Fibroblast of gingiva (primary cell): ENCODE data around the gene LDLRAD4.
"Not testable (repeated sequence)": the region's sequence is repeated elsewhere in the genome, so short reads cannot be mapped to it uniquely, and the experiment has no call there.

Experiments used
- DNase-seq: peaks from one replicate; pipeline ENCODE4 v3.0.0-alpha.2; 2011; ENCODE audit warnings: low read depth

The LDLRAD4 gene

GRCh38 chr18:13246591-13246990, 28.0 kb downstream of the LDLRAD4 start:
- DNase-seq = no peak

DNA sequence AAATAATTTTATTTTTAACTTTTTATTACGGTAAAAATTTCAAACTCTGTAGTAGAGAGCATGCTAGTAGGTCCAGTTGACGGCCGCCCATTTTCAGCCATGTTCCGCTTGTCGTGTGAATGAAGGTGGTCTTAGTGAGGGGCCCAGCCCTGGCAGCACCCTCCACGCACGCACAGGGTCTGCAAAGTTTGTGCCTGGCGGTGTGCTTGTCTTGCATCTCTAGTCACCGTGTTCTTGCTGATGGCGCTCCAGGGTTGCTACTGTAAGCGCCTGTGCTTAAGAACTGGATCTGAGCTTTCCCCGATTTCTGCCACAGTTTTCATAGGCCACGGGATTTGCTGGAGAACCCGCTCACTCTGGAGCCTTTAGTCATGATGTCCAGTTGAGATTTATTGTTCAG, 28.9 kb downstream of the LDLRAD4 start:
- no peak for DNase-seq

DNA sequence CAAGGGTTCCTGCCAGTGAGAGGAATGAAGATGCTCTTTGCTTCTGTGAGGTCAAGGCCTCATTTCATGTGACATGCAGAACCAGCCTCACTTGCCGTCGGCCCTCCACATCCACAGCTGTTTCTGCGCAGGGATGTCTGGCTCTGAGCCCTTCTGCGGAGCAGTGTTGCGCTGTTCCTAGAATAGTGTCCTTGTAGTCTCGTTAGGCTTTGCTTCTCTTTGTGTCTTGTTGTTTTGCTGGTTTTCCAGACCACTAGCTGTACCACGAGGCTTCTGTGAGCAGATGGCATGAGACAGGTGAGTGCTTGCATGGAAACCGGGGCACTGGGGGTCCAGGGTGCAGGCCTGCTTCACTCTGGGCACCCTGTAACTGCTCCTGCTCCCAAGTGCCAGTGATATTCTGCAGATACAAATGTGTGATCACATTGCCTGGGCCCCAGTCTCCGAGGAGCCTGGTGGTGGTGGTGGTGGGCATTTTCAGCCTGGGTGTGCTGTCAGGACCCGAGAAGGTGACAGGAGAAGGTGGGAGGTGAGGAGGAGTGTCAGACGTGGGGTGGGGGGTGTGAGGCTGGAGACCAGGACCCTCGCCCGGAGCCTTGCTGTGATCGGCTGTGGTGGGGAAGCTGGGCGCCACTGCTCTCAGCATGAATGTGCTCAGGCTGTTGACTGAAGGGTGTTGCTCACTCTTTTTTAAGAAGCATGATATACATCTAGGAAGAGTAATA, 34.3 kb downstream of the LDLRAD4 start:
- DNase-seq = no peak

- DNase-seq = no peak
These were observed 35.5 kb downstream of the LDLRAD4 start for GRCh38 chr18:13253786-13254688.

DNA sequence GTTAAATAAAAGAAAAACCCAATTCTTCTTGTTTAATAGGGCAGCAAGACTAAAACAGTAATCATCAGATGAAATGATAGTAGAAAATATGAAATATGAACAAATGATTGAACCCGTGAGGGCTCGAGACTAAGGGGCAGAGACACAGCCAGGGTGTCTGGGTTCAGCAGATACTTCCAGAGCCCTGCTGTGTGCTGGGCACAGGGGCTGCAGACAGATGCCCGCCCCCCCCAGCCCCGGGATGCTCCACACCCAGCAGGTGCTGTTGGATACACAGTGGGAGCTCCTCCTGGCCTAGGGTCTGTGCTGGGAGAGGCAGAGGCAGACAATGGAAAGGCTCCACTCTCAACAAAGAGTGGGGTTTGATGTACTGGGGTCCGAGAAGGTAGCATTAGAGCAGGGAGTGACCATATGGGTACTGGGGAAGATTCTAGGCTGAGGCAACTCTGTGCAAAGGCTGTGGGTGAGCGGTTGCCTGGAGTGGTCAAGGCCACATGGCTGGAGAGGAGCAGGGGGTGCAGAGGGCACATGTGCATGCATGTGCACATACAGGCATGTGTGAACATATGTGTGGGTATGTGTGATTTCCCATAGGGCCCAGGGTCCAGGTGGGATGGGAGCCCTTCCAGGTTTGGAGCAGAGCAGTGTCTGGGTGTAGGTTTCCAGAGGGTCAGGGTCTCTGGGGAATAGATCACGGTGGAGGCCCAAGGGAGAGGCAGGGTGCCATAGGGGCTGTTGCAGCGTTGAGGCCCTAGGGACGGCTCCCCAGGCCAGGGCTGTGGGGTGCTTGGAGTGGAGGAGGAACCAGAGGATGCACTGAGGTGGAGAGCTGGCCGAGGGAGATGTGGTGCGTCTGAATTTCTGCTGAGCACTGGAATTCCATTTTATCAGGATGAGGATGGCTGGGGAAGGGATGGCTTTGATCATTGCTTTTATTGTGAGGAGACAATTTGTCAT, 36.7 kb downstream of the LDLRAD4 start:
- no peak for DNase-seq

DNA sequence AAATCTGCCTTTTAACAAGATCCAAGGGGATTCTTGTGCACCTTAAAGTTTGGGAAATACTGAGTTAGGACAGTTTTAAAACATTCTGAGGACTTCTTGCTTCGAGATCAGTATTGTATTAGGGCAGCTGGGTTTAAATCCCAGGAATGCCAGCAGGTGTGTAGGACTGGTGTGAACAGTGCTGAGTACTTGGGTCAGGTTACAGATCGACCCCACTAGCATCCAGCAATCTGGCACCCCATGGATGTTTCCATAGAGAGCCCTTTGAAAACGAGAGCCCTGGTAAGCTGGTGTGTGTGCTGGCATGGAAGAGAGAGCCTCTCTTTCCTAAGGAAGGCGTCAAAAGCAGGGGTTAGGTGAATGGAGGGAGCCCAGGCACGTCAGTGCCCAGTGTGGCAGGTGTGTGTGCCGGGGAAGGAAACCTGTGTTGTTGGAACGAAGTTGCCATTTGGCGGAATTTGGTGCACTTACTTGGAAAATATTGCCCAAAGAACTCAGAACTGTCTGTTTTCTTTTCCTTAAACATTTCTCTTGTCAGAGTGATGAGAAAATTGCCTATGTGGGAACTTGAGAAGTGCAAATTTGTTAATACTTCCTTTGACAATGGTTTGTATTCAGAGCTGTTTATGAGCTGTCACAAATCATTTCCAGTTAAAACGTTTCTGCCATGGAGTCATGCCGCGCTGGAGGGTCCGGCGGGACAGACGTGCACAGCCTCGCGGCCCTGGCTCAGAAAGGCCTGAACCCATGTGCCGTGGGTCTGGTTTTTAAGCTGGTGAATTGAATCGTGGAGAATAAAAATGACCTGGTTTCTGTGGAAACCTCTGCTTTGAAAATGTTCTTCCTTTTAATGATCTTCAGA, 38.1 kb downstream of the LDLRAD4 start:
- DNase-seq = no peak

GRCh38 chr18:13257361-13257980, 38.9 kb downstream of the LDLRAD4 start:
- DNase-seq = no peak

DNA sequence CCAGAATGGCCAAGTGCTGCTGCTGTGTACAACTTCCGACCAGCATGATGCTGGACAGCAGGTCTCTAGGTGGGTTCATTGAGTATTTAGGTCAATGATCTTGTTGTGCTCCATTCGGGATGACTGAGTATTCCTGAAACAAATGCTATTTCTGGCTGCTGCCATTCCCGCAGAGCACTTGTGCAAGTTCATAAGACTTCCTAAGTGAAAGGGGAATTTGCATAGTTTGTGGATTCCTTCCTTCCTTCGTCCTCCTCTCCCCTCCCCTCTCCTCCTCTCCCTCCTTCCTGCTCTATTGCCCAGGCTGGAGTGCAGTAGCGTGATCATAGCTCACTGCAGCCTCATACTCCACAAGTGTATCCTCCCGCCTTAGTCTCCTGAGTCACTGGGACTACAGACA, 40.4 kb downstream of the LDLRAD4 start:
- no peak for DNase-seq

GRCh38 chr18:13259701-13260100, 41.1 kb downstream of the LDLRAD4 start:
- no peak for DNase-seq

GRCh38 chr18:13260197-13260934, 41.8 kb downstream of the LDLRAD4 start:
- no peak for DNase-seq

GRCh38 chr18:13260935-13261640, 42.5 kb downstream of the LDLRAD4 start:
- no peak for DNase-seq

DNA sequence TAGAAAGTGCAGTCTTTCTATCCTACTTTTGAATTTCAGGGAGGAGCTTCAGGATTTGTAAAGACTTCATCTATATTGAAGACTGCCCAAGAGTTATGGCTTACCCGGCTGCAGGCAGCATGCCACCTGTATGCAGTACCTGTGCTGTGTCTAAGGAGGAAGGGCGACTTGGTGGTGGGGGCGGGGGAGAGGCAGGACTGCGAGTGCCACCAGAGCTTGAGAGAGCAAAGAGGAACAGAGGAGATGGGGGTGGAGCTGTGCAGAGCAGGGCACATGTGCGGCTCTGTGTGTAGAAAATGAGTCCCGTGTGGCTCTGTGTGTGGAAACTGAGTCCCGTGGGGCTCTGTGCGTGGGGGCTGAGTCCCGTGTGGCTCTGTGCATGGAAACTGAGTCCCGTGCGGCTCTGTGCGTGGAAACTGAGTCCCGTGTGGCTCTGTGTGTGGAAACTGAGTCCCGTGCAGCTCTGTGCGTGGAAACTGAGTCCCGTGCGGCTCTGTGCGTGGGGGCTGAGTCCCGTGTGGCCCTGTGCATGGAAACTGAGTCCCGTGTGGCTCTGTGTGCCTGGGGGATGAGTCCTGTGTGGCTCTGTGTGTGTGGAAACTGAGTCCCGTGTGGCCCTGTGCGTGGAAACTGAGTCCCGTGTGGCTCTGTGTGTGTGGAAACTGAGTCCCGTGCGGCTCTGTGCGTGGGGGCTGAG, 43.2 kb downstream of the LDLRAD4 start:
- no peak for DNase-seq

GRCh38 chr18:13262358-13262680, 43.8 kb downstream of the LDLRAD4 start:
- not testable (repeated sequence) for DNase-seq

- DNase-seq = no peak
These were observed 44.5 kb downstream of the LDLRAD4 start for GRCh38 chr18:13262839-13263691.

DNA sequence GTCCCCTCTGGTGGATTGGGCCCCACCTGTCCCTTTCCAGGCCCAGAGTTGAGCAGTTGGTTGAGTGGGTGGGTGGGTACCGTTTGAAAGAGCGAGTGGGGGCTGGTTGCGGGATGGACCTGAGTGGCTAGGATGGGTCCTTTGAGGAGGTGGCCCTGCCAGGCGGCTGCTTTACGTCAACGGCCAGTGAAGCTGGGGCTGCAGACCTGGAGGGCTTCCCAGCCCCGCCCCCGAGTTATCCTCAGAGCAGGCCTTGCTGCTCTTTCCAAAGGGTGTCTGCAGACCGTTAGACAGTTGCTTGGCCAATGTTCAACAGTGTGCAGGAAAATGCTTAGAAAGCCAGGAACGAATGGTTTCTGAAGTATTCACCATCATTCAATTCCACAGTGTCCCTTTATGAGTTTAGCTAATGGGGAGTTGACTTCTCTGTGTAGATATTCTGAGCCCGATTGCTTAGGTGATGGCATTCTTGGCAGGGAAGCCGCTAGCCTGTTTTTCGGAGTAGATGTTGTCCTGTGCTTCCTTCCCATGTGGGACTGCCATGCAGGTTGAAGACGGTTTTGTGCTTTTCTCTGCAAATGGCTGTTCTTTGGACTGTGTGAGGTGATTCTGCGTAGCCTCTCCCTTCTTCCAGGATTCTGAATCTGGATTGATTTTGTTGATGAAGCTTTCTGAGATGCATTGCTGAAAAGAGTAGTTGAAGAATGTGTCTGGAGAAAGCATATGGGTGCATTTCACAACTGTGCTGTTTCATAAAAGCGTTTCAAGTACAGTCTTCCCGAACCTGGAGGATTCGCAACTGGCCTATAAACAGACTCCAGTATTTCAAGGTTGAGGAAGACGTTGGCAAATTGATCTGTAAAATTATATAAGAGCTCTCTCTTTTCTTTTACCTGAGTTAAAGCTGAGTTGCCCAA, 45.8 kb downstream of the LDLRAD4 start:
- no peak for DNase-seq

- no peak for DNase-seq
These were observed 46.7 kb downstream of the LDLRAD4 start for GRCh38 chr18:13265008-13265910.
